Pancreas (tissue), 10 donors: ENCODE measurements around the gene NEFH. TPM values are rescaled to one million over a fixed set of nuclear protein-coding genes. Genes with fewer than 3 reads are reported as not detected.
A peak's percentile ranks its signal among the peaks of the same experiment; 100 is the strongest.

Experiments
- ATAC-seq, 4 donors: fragments of 200-7000 bp; cut with Tn5 transposase; one replicate each; pipeline versions ENCODE4 v1.8.0 to v1.9.1; 2020; ENCODE audit warnings: mild to moderate bottlenecking in 4 of 4, moderate library complexity in 4 of 4
- DNase-seq, 6 donors: peaks; one replicate each; pipeline ENCODE4 v3.0.0-alpha.2; 2020
- FAIRE-seq: peaks from 2 replicates; lab custom pipeline; 2012; peaks lifted over from hg19 to GRCh38; lab: Jason Lieb, UNC
- H3K27ac ChIP-seq, 4 donors: fragments of 200-600 bp; sonication (generic); 1 replicate in 3 of 4; 2 replicates in 1 of 4; pipeline versions ENCODE4 v1.5.0 to v1.8.0; 2020
- H3K27me3 ChIP-seq, 4 donors: fragments of 200-600 bp; one replicate each; pipeline ENCODE4 v1.8.0; 2021
- H3K36me3 ChIP-seq, 3 donors: fragments of 200-600 bp; sonication (generic) in 1 of 3; one replicate each; pipeline versions ENCODE4 v1.5.0 to v1.8.0; 2020 to 2021
- H3K4me1 ChIP-seq, 3 donors: fragments of 200-600 bp; one replicate each; pipeline ENCODE4 v1.8.0; 2021
- H3K4me3 ChIP-seq, 4 donors: fragments of 200-600 bp; sonication (generic) in 2 of 4; one replicate each; pipeline versions ENCODE4 v1.5.0 to v1.8.0; 2020 to 2021
- H3K9me3 ChIP-seq, 4 donors: fragments of 200-600 bp; one replicate each; pipeline ENCODE4 v1.8.0; 2021
- WGBS, 2 donors: extraction: QIAGEN DNeasy Blood & Tissue Kit; methylation state at CpG; one replicate each; pipeline ENCODE4 v1.1.7; 2013; 5-methylcytosine and 5-hydroxymethylcytosine counted together
- intact Hi-C, 3 donors: fragments of 100-400 bp; cut with DNase I; formaldehyde crosslinking; loops; one replicate each; pipeline versions ENCODE4 v1.11.1 to v1.14.2; 2022
- polyA plus RNA-seq, 2 donors: library from polyadenylated mRNA; stranded (reverse); fragments of 200-250 nt; gene quantifications; one replicate each; pipeline ENCODE4 v1.2.3, GENCODE V29; 2013
- total RNA-seq, 6 donors: library from RNA; stranded (reverse); fragmentation: NEBNext Ultra II Directional in 4 of 6; extraction: Animal tissue kit (Norgen Biotek cat#: 25700) in 4 of 6; gene quantifications; one replicate each; pipeline versions ENCODE4 v1.2.1 to v1.2.4, GENCODE V29; 2021 to 2023
- TF ChIP-seq, protein P1 (sequence below), 4 donors: fragments of 200-600 bp; sonication (generic) in 3 of 4; IDR thresholded peaks; one replicate each; pipeline versions ENCODE4 v1.5.0 to v1.8.0; 2021; ENCODE audit warnings: antibody characterized with exemption in 4 of 4
- donor health status: healthy with polysubstance abuse.
- donor health status: DM: no; HTN: no; CAD: no; lungs with moderate emphysema.
- donor health status: DM: no; HTN: no; CAD: no.
- donor health status: control.
- donor health status: control.
- donor health status: Bipolar disorder and iron deficiency.
- donor health status: DM: yes; HTN: yes; CAD: no.
- donor health status: DM: no; HTN: no; CAD: no.
- donor health status: DM: no; HTN: no; CAD: no.
- donor health status: DM: yes; HTN: yes; CAD: no.

NEFH gene
- total and polyA plus RNA-seq, 8 donors = 0.05 to 0.99 (median 0.19) TPM

DNA sequence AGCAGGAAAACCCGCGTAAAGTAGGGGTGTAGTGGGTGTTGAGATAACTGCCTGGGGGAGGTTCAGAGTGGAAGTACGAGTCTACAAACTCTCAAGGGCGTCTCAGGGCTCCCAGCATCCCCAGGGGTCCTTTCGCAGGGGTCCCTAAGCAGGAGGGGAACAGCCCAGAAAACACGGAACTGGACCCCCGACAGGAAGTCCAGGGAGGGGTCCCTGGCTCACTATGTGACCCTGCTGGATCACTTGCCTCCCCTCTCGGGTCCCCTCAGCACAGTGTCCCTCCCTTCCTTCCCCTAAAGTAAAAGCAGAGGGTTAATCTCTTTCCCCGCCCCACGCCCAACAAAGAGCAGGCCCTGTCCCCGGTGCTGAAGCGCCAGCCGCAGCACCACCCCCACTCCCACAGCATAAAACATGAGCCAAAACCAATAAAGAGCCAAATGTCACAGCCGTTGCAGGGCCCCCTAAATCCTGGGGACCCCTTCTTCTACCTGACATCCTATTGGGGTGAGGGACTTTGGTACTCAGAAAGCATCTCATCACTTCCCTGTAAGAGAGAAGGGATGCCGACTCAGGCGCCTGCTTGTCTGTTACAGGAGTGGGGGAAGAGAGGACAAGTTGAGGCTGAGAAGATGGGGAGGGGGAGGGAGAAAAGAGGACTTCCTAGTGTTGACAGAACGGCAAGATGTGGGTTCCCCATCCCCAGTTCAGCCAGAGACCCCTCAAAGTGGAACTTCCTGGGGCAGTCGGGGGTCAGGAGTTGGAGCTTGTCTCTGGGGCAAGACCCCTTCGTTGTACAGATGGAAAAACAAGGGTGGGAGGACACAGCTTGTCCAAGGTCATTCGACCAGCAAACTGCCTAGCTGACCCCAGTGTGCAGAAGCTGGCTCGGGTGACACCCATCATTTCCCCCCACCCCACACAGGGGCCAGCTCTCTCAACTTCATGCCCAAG, 1.4 kb upstream of the NEFH start:
- no peak overlapping the region for H3K4me3 ChIP-seq
- no peak overlapping the region for H3K27ac ChIP-seq
- no peak for DNase-seq
- no peak for FAIRE-seq
- no peaks in the 10 kb centered on the region for H3K9me3 ChIP-seq
- H3K27me3 ChIP-seq = peaks cover 0 to 15% (median 5%) of the 10 kb centered on the region in 4 donors
- no peaks in the 10 kb centered on the region for H3K36me3 ChIP-seq
- intact Hi-C loops = no loop called here
- TF ChIP-seq, protein P1, sequence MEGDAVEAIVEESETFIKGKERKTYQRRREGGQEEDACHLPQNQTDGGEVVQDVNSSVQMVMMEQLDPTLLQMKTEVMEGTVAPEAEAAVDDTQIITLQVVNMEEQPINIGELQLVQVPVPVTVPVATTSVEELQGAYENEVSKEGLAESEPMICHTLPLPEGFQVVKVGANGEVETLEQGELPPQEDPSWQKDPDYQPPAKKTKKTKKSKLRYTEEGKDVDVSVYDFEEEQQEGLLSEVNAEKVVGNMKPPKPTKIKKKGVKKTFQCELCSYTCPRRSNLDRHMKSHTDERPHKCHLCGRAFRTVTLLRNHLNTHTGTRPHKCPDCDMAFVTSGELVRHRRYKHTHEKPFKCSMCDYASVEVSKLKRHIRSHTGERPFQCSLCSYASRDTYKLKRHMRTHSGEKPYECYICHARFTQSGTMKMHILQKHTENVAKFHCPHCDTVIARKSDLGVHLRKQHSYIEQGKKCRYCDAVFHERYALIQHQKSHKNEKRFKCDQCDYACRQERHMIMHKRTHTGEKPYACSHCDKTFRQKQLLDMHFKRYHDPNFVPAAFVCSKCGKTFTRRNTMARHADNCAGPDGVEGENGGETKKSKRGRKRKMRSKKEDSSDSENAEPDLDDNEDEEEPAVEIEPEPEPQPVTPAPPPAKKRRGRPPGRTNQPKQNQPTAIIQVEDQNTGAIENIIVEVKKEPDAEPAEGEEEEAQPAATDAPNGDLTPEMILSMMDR (IDR thresholded peaks at IDR 0.05) = no peak
- 16 to 19% methylated on average over 21 of the region's 21 CpGs for WGBS, 2 donors
- ATAC-seq = peak; percentile 46 to 70 (median 59)
- H3K4me1 ChIP-seq = peaks cover 0 to 14% (median 3%) of the 10 kb centered on the region in 3 donors

DNA sequence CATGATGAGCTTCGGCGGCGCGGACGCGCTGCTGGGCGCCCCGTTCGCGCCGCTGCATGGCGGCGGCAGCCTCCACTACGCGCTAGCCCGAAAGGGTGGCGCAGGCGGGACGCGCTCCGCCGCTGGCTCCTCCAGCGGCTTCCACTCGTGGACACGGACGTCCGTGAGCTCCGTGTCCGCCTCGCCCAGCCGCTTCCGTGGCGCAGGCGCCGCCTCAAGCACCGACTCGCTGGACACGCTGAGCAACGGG, 169 bp downstream of the NEFH start:
- Histone ChIP-seq H3K27ac (no peak overlapping the region), H3K4me1 (peaks cover 0 to 14% (median 3%) of the 10 kb centered on the region in 3 donors), H3K27me3 (peaks cover 0 to 15% (median 5%) of the 10 kb centered on the region in 4 donors), H3K9me3 (no peaks in the 10 kb centered on the region), H3K36me3 (no peaks in the 10 kb centered on the region), H3K4me3 (peak overlapping the region in 1 of 4 donors; percentile 29)
- 4 to 6% methylated on average over 17 to 39 of the region's 39 CpGs for WGBS, 2 donors
- DNase-seq (peak in 1 of 6 donors; percentile 61), FAIRE-seq (no peak), ATAC-seq (no peak)
- intact Hi-C loops = no loop called here
- TF ChIP-seq, protein P1 (IDR thresholded peaks at IDR 0.05) = no peak

DNA sequence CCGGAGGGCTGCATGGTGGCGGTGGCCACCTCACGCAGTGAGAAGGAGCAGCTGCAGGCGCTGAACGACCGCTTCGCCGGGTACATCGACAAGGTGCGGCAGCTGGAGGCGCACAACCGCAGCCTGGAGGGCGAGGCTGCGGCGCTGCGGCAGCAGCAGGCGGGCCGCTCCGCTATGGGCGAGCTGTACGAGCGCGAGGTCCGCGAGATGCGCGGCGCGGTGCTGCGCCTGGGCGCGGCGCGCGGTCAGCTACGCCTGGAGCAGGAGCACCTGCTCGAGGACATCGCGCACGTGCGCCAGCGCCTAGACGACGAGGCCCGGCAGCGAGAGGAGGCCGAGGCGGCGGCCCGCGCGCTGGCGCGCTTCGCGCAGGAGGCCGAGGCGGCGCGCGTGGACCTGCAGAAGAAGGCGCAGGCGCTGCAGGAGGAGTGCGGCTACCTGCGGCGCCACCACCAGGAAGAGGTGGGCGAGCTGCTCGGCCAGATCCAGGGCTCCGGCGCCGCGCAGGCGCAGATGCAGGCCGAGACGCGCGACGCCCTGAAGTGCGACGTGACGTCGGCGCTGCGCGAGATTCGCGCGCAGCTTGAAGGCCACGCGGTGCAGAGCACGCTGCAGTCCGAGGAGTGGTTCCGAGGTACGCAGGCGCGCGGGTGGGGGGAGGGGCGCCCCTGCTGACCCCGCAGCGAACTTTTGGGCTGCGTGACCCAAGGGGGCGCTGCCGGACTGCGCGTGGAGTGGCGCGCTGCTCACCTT, 670 bp downstream of the NEFH start:
- FAIRE-seq (no peak), DNase-seq (no peak), ATAC-seq (peak in 3 of 4 donors; percentile 25 to 63 (median 36))
- peak overlapping the region in 1 of 4 donors; percentile 29 for H3K4me3 ChIP-seq
- peaks cover 0 to 14% (median 3%) of the 10 kb centered on the region in 3 donors for H3K4me1 ChIP-seq
- TF ChIP-seq, protein P1 (IDR thresholded peaks at IDR 0.05) = no peak
- no peaks in the 10 kb centered on the region for H3K36me3 ChIP-seq
- intact Hi-C loops = no loop called here
- H3K27ac ChIP-seq = no peak overlapping the region
- 13 to 14% methylated on average over 87 to 107 of the region's 107 CpGs for WGBS, 2 donors
- no peaks in the 10 kb centered on the region for H3K9me3 ChIP-seq
- H3K27me3 ChIP-seq = peaks cover 0 to 15% (median 5%) of the 10 kb centered on the region in 4 donors

DNA sequence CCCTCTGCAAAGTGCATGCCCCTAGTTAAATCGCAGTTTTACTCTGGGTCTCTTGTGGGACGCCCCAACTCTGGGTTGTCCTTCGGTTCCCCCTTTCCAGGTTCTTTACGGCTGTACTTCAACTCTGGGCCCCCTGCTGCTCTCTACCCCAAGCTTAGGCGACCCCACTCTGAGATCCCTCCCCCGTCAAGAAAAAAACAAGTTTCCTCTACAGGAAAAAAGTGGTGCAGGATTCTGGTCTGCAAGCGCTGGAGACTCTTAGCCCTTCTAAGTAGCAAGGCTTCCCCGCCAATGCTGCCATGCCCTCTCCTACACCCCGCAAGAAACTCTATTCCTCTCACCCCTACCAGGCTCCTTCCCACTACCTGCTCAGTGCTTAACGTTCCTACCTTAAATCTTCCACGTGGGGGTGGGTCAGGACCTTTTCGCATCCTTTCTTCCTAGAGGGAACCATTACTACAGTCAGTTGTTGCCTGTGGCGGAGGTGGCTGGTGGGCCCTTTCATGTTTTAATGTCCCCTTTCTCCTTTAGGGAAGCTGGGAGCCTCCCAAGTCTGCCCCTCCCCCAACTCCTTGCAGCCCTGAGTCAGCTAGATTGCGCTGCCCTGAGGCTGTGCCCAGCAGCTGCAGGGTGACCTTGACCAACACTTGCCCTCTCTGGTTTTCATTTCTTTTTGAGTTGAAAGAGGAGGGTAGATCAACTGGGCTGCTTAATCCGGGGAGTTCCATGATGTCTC, 1.4 kb downstream of the NEFH start:
- DNase-seq (peak in 3 of 6 donors; percentile 33 to 47 (median 36)), FAIRE-seq (no peak), ATAC-seq (peak in 3 of 4 donors; percentile 49 to 74 (median 58))
- peak overlapping the region in 1 of 4 donors; percentile 29 for H3K4me3 ChIP-seq
- no peak overlapping the region for H3K27ac ChIP-seq
- H3K9me3 ChIP-seq = no peaks in the 10 kb centered on the region
- H3K4me1 ChIP-seq = peaks cover 0 to 14% (median 3%) of the 10 kb centered on the region in 3 donors
- intact Hi-C loops = no loop called here
- 26 to 31% methylated on average over 15 of the region's 15 CpGs for WGBS, 2 donors
- TF ChIP-seq, protein P1 (IDR thresholded peaks at IDR 0.05) = no peak
- H3K36me3 ChIP-seq = no peaks in the 10 kb centered on the region
- H3K27me3 ChIP-seq = peaks cover 0 to 15% (median 5%) of the 10 kb centered on the region in 4 donors
